Mucosa of descending colon (tissue), 3 donors: ENCODE data around the gene TRIM39. TPM values are rescaled to one million over a fixed set of nuclear protein-coding genes. Genes with fewer than 3 reads are reported as not detected.
"Not testable (repeated sequence)": the region's sequence is repeated elsewhere in the genome, so short reads cannot be mapped to it uniquely, and the experiment has no call there.

Source experiments
- ATAC-seq: fragments of 200-7000 bp; cut with Tn5 transposase; one replicate; pipeline ENCODE4 v1.9.1; 2020; ENCODE audit warnings: mild to moderate bottlenecking, moderate library complexity
- DNase-seq, 3 donors: peaks; one replicate each; pipeline ENCODE4 v3.0.0-alpha.2; 2020
- H3K36me3 ChIP-seq: fragments of 200-600 bp; one replicate; pipeline ENCODE4 v1.8.0; 2021; ENCODE audit warnings: low read depth, mild to moderate bottlenecking
- H3K4me1 ChIP-seq: fragments of 200-600 bp; one replicate; pipeline ENCODE4 v1.8.0; 2021; ENCODE audit warnings: low read depth, mild to moderate bottlenecking
- H3K4me3 ChIP-seq: fragments of 200-600 bp; one replicate; pipeline ENCODE4 v1.8.0; 2021; ENCODE audit warnings: mild to moderate bottlenecking
- H3K9me3 ChIP-seq: fragments of 200-600 bp; one replicate; pipeline ENCODE4 v1.8.0; 2021; ENCODE audit warnings: mild to moderate bottlenecking
- intact Hi-C, 2 donors: fragments of 100-400 bp; cut with DNase I in 1 of 2; cut with micrococcal nuclease in 1 of 2; formaldehyde crosslinking; loops; one replicate each; pipeline versions ENCODE4 v1.11.0 to v1.11.1; 2022; cut with DNase I, micrococcal nuclease
- total RNA-seq, 3 donors: library from RNA; stranded (reverse); fragmentation: NEBNext Ultra II Directional in 2 of 3; extraction: Animal tissue kit (Norgen Biotek cat#: 25700) in 2 of 3; gene quantifications; one replicate each; pipeline versions ENCODE4 v1.2.1 to v1.2.4, GENCODE V29; 2021 to 2023
- TF ChIP-seq, protein P1 (sequence below): fragments of 200-600 bp; IDR thresholded peaks from one replicate; pipeline ENCODE4 v1.8.0; 2022; ENCODE audit warnings: antibody characterized with exemption, mild to moderate bottlenecking
- donor health status: DM: no; HTN: no; CAD: no; lungs with moderate emphysema.
- donor health status: DM: no; HTN: no; CAD: no.
- donor health status: DM: no; HTN: yes; CAD: no.

TRIM39 gene
- total RNA-seq, 3 donors from 2014 or later: 9.5 to 16.2 (median 10.4) TPM

DNA sequence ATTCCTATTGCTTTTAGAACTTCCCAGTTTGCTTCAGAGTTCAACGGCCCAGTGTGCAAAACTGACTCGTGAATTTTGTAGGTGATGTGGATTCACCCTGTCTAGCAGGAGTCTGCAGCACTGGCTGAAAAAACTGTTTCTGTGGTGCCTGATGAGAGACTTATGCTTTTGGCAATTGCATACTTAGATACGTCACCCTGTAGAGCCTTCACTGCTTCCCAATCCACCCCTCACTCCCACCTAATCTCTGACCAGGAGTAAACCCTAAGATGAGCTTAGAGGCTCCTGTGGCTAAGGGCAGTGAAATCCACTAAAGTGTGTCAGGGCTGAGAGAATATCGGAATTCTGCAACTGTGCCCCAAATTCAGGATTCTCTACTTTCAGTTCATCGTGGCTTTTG, 32.5 kb downstream of the TRIM39 start:
- TF ChIP-seq, protein P1, sequence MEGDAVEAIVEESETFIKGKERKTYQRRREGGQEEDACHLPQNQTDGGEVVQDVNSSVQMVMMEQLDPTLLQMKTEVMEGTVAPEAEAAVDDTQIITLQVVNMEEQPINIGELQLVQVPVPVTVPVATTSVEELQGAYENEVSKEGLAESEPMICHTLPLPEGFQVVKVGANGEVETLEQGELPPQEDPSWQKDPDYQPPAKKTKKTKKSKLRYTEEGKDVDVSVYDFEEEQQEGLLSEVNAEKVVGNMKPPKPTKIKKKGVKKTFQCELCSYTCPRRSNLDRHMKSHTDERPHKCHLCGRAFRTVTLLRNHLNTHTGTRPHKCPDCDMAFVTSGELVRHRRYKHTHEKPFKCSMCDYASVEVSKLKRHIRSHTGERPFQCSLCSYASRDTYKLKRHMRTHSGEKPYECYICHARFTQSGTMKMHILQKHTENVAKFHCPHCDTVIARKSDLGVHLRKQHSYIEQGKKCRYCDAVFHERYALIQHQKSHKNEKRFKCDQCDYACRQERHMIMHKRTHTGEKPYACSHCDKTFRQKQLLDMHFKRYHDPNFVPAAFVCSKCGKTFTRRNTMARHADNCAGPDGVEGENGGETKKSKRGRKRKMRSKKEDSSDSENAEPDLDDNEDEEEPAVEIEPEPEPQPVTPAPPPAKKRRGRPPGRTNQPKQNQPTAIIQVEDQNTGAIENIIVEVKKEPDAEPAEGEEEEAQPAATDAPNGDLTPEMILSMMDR: no peak
- Histone ChIP-seq H3K4me3 (no peak overlapping the region), H3K9me3 (no peaks in the 10 kb centered on the region), H3K36me3 (no peaks in the 10 kb centered on the region), H3K4me1 (peaks cover 3% of the 10 kb centered on the region)
- no peak for ATAC-seq
- DNase-seq: no peak
- intact Hi-C loops: no loop called here

DNA sequence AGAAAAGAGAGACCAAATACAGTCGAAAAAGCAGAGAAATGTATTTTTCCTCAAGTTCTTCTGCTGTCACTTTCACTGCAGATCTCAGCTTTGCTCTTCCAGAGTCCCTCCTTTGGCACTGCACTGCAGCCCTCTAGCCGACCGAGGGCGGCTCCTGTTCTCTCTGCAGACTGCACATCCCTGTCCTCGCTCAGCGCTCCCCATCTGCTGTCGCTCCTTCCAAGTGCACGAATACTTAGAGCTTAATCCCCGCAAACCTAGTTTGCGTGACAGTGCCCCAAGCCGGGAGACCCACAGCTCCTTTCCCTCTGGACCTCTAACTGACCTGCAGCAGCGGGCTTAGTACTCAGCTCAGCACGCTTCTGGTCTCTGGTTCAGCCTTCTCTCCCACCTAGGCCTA, 33.4 kb downstream of the TRIM39 start:
- DNase-seq (no peak), ATAC-seq (no peak)
- H3K4me1 ChIP-seq: peaks cover 3% of the 10 kb centered on the region
- H3K36me3 ChIP-seq: no peaks in the 10 kb centered on the region
- H3K9me3 ChIP-seq: no peaks in the 10 kb centered on the region
- intact Hi-C loops: no loop called here
- H3K4me3 ChIP-seq: no peak overlapping the region
- TF ChIP-seq, protein P1: no peak

DNA sequence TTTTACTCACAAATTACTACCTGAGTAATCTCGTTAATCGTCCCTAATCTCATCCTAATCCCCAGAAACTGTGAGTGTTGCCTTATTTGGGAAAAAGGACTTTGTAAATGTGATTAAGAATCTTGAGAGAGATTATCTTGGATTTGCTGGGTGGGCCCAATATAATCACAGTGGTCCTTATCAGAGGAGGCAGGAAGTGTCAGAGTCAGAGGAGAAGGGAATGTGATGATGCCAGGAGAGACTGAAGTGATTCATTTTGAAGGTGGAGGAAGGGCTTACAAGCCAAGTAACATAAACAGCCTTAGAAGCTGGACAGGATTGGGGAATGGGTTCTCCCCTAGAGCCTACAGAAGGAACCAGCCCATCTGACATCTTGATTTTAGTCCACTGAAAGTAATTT, 34.9 kb downstream of the TRIM39 start:
- no peak for ATAC-seq
- Histone ChIP-seq H3K36me3 (no peaks in the 10 kb centered on the region), H3K9me3 (no peaks in the 10 kb centered on the region), H3K4me3 (no peak overlapping the region), H3K4me1 (peaks cover 3% of the 10 kb centered on the region)
- TF ChIP-seq, protein P1: no peak
- intact Hi-C loops: no loop called here
- DNase-seq: no peak

DNA sequence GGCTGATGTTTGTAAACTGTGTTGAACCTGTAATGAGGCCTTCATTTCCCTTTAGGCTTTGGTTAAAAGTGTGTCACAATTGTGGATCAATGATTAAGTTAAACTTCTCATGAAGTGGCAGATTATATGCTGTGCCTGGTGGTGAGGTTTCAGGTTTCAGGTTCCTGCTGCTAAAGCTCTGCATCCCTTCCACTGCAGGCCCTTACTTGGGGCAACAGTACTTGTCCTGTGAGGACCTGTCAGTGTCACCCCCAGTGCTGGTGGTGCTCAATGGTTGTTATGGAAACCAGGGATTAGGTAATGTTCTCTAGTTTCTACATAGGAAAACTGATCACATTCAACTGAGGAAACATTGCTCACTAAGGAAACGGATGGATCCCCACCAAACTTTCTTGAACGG, 36.7 kb downstream of the TRIM39 start:
- DNase-seq (no peak), ATAC-seq (no peak)
- intact Hi-C loops: no loop called here
- TF ChIP-seq, protein P1: no peak
- Histone ChIP-seq H3K4me3 (no peak overlapping the region), H3K9me3 (no peaks in the 10 kb centered on the region), H3K36me3 (no peaks in the 10 kb centered on the region), H3K4me1 (no peaks in the 10 kb centered on the region)

DNA sequence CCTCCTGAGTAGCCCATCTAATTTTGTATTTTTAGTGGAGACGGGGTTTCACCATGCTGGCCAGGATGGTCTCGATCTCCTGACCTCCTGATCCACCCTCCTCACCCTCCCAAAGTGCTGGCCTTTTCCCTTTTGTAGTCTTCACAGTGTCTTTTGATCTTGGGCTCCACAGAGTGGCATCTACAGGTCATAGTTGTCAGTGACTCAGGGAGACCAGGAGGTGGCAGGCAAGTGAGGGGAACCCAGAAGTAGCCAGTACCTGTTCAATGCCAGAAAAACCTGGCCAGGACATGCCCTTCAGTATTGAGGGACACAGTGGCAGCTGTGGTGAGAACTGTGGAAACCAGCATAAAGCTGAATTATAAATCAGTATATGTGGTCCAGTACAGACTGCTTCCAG, 37.9 kb downstream of the TRIM39 start:
- Histone ChIP-seq H3K4me1 (no peaks in the 10 kb centered on the region), H3K36me3 (no peaks in the 10 kb centered on the region), H3K4me3 (no peak overlapping the region), H3K9me3 (no peaks in the 10 kb centered on the region)
- TF ChIP-seq, protein P1: no peak
- ATAC-seq: peak; percentile 42
- DNase-seq: no peak
- intact Hi-C loops: no loop called here

DNA sequence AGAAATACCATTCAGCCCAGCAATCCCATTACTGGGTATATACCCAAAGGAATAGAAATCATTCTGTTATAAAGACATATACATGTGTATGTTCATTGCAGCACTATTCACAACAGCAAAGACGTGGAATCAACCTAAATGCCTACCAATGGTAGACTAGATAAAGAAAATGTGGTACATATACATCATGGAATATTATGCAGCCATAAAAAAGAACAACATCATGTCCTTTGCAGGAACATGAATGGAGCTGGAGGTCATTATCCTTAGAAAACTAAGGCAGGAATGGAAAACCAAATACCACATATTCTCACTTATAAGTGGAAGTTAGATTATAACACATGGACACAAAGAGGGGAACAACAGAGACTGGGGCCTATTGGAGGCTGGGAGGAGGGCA, 42.6 kb downstream of the TRIM39 start:
- H3K36me3 ChIP-seq, ATAC-seq, H3K9me3 ChIP-seq, DNase-seq, intact Hi-C loops, H3K4me1 ChIP-seq, H3K4me3 ChIP-seq: not testable (repeated sequence)
